ENCODE results near the gene ADAMTS9. TPM values are rescaled to one million over a fixed set of nuclear protein-coding genes. Genes with fewer than 3 reads are reported as not detected.

ADAMTS9 gene
- total RNA-seq, 1 donor from 2014 or later, result 47.7 TPM

DNA sequence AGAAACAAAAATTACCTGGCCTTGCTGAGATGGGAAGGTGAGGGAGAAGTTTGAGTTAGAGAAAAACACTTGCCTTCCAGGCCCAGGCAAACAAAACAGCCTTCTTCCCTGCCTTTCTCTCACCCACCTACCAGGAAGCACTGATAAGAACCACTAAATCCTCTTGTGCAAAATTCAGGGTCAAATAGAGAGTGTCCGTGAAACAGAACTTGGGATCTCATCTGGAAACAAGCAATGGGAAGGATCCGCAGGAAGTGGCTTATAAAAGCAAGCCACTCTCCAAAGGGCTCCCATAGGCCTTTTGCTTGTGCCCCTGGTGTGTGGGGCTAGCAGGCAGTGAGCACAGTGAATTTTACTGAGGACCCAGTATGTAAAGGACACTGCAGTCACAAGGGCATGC is 11.0 kb downstream of the ADAMTS9 start:
- Histone ChIP-seq H3K4me3 (no peak overlapping the region), H3K79me2 (ENCODE audit: low read depth) (peaks cover 10% of the 10 kb centered on the region), H3K4me2 (no peak overlapping the region), H4K20me1 (ENCODE audit: low read depth) (peaks cover 8% of the 10 kb centered on the region), H3K27ac (no peak overlapping the region), H3K9me3 (ENCODE audit: low read depth) (no peaks in the 10 kb centered on the region), H3K9ac (no peak overlapping the region), H3K27me3 (peaks cover 2% of the 10 kb centered on the region), H3K36me3 (no peaks in the 10 kb centered on the region), H2AFZ (replicated peaks) (no peak overlapping the region), H3F3A (ENCODE audit: low read depth) (peaks cover 10% of the 10 kb centered on the region), H3K4me1 (peaks cover 13% of the 10 kb centered on the region)
- Mint-ChIP-seq H3K27me3 (ENCODE audit: insufficient read depth, low read depth) (no peaks in the 10 kb centered on the region), H3K27ac (no peak overlapping the region), H3K9me3 (no peaks in the 10 kb centered on the region), H3K4me3 (no peak overlapping the region), H3K36me3 (peaks cover 34% of the 10 kb centered on the region), H3K4me1 (peaks cover 16% of the 10 kb centered on the region)
- DNase-seq (ENCODE audit: low spot score), result no peak
- TF ChIP-seq, protein P1, sequence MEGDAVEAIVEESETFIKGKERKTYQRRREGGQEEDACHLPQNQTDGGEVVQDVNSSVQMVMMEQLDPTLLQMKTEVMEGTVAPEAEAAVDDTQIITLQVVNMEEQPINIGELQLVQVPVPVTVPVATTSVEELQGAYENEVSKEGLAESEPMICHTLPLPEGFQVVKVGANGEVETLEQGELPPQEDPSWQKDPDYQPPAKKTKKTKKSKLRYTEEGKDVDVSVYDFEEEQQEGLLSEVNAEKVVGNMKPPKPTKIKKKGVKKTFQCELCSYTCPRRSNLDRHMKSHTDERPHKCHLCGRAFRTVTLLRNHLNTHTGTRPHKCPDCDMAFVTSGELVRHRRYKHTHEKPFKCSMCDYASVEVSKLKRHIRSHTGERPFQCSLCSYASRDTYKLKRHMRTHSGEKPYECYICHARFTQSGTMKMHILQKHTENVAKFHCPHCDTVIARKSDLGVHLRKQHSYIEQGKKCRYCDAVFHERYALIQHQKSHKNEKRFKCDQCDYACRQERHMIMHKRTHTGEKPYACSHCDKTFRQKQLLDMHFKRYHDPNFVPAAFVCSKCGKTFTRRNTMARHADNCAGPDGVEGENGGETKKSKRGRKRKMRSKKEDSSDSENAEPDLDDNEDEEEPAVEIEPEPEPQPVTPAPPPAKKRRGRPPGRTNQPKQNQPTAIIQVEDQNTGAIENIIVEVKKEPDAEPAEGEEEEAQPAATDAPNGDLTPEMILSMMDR (IDR thresholded peaks at IDR 0.05), result no peak
- TF ChIP-seq EZH2 (IDR thresholded peaks at IDR 0.05) (no peak), EZH2phosphoT487 (IDR thresholded peaks at IDR 0.05) (no peak)

DNA sequence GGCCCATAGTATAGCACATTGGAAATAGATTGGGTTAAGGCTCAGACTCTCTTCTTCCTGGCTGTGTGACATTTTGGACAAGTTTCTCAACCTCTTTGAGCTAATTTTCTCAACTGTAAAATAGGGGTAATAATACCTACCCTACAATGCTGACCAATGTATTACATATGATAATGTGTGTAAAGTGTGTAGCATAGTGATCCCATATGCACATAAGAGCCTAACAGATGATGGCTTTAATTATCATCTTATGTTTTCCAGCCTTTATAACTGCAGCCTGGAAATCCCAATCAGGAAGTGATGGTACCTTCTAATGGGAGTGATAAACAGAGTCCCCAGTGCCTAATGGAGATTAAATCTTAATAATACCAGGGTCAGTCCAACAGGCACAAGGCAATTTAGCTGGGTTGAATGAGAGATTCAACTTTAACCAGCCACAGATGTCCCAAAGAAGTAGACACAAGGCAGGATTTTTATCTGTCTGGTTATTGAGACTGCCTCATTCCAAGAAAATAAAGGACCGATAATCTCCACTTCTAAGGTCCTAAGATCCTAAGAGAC is 12.0 kb downstream of the ADAMTS9 start:
- H3F3A ChIP-seq (ENCODE audit: low read depth), result peaks cover 5% of the 10 kb centered on the region
- no peak overlapping the region for H3K9ac ChIP-seq
- peaks cover 14% of the 10 kb centered on the region for H3K4me1 Mint-ChIP-seq
- TF ChIP-seq EZH2 (IDR thresholded peaks at IDR 0.05) (no peak), EZH2phosphoT487 (IDR thresholded peaks at IDR 0.05) (no peak)
- TF ChIP-seq, protein P1 (IDR thresholded peaks at IDR 0.05), result no peak
- no peak overlapping the region for H3K4me2 ChIP-seq
- H4K20me1 ChIP-seq (ENCODE audit: low read depth), result peaks cover 2% of the 10 kb centered on the region
- peaks cover 9% of the 10 kb centered on the region for H3K4me1 ChIP-seq
- H3K4me3 Mint-ChIP-seq, result no peak overlapping the region
- H3K27ac Mint-ChIP-seq, result no peak overlapping the region
- peaks cover 2% of the 10 kb centered on the region for H3K27me3 ChIP-seq
- H3K79me2 ChIP-seq (ENCODE audit: low read depth), result peaks cover 7% of the 10 kb centered on the region
- H3K9me3 ChIP-seq (ENCODE audit: low read depth), result no peaks in the 10 kb centered on the region
- no peak for DNase-seq (ENCODE audit: low spot score)
- no peak overlapping the region for H3K4me3 ChIP-seq
- no peak overlapping the region for H2AFZ ChIP-seq (replicated peaks)
- no peaks in the 10 kb centered on the region for H3K27me3 Mint-ChIP-seq (ENCODE audit: insufficient read depth, low read depth)
- H3K36me3 Mint-ChIP-seq, result peaks cover 40% of the 10 kb centered on the region
- no peaks in the 10 kb centered on the region for H3K9me3 Mint-ChIP-seq
- no peak overlapping the region for H3K27ac ChIP-seq
- no peaks in the 10 kb centered on the region for H3K36me3 ChIP-seq

DNA sequence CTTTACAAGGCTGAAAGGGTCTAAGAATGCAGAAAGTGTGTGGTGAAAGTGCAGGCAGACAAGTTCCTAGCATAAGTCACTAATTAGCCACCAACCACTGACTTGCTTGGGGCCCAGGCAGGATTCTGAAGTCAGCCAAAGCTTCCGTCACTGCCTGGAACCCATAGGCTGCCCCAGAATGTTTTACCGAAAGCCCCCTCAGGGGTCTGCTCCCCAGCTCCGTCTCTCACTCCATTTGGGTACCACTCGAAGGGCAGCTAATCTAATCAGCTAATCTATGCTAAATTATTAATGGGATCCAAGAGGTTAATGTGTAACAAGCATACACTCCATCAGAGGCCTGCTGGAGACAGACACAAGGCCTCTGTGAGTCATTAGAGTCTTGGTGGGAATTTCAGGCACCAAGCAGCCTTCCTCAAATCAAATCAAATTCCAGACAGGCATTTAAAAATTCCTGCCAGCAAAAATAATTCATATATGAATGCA is 13.2 kb downstream of the ADAMTS9 start:
- Mint-ChIP-seq H3K27ac (no peak overlapping the region), H3K4me3 (no peak overlapping the region)
- DNase-seq (ENCODE audit: low spot score), result no peak

More for the DNA sequence above, 13.2 kb downstream of the ADAMTS9 start:
- no peaks in the 10 kb centered on the region for H3K9me3 Mint-ChIP-seq
- H3F3A ChIP-seq (ENCODE audit: low read depth), result peaks cover 8% of the 10 kb centered on the region
- H3K27ac ChIP-seq, result no peak overlapping the region
- TF ChIP-seq EZH2phosphoT487 (IDR thresholded peaks at IDR 0.05) (no peak), EZH2 (IDR thresholded peaks at IDR 0.05) (no peak)
- TF ChIP-seq, protein P1 (IDR thresholded peaks at IDR 0.05), result no peak
- H3K36me3 ChIP-seq, result no peaks in the 10 kb centered on the region
- no peaks in the 10 kb centered on the region for H4K20me1 ChIP-seq (ENCODE audit: low read depth)
- no peak overlapping the region for H3K9ac ChIP-seq
- H2AFZ ChIP-seq (replicated peaks), result no peak overlapping the region
- peaks cover 11% of the 10 kb centered on the region for H3K4me1 ChIP-seq
- H3K27me3 Mint-ChIP-seq (ENCODE audit: insufficient read depth, low read depth), result no peaks in the 10 kb centered on the region
- no peak overlapping the region for H3K4me3 ChIP-seq
- H3K9me3 ChIP-seq (ENCODE audit: low read depth), result no peaks in the 10 kb centered on the region
- no peak overlapping the region for H3K4me2 ChIP-seq
- H3K27me3 ChIP-seq, result no peaks in the 10 kb centered on the region
- peaks cover 7% of the 10 kb centered on the region for H3K79me2 ChIP-seq (ENCODE audit: low read depth)
- peaks cover 22% of the 10 kb centered on the region for H3K4me1 Mint-ChIP-seq
- peaks cover 37% of the 10 kb centered on the region for H3K36me3 Mint-ChIP-seq

All from neural progenitor cell (in vitro differentiated cells).